Measurements from ENCODE around the gene MCTP1. TPM values are rescaled to one million over a fixed set of nuclear protein-coding genes. Genes with fewer than 3 reads are reported as not detected.

The MCTP1 gene
- total RNA-seq, 1 donor from 2014 or later, result 1.3 TPM

DNA sequence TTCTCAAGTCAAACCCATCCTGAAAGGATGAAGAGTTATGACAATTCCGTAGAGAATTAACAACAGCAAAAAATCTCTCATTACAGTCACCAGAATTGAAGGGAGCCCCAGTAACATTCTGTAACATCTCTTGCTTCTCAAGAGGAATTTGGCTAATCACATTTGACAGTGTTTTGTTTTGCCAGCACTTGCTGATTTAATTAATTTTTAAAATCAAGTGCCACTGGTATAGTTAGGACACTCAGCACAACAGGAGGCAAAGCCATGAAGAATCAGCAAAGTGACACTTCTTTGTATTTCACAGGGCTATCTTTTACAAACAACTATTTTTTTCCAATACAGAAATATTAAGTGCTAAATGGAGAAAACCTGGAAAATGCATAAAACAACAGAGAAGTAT lies 152.8 kb downstream of the MCTP1 start:
- DNase-seq (ENCODE audit: low spot score), result no peak
- ATAC-seq, result no peak

DNA sequence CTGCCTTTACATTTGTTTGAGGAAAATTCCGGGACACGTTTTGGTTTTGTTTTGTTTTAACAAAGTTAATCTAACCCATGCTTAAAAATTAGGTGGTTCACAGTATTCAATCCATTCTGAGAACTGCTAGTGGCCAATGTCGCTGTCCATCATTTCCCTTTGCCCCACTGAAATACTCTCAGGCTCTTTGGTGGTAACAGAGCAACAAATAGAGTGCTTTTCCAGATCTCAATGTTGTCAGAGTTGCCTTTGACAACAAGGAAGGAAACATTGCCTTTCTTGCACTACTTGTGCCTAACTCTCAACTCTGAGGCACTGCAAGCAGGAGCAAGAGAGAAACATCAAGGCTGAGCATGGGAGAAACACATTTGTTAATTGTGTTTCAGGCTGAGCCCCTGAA lies 154.0 kb downstream of the MCTP1 start:
- ATAC-seq (no peak), DNase-seq (ENCODE audit: low spot score) (no peak)

DNA sequence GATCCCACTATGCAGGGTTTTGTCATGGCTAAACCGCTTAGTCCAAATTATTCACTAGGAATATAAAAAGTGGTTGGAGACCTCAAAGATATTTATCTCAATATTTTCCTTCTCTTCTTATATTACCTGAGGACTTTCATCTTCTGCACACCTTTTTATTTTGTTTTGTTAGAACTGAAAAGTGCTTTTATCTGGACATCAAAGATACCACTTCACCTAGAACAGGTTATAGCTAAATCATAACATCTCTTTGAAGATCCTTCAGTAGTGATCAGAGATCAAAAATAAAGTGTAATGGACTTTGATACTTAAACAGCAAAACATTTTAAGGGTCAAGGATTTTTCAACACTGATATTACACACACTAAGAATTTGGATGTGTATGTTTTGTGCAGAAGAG lies 160.2 kb downstream of the MCTP1 start:
- ATAC-seq (no peak), DNase-seq (ENCODE audit: low spot score) (no peak)

DNA sequence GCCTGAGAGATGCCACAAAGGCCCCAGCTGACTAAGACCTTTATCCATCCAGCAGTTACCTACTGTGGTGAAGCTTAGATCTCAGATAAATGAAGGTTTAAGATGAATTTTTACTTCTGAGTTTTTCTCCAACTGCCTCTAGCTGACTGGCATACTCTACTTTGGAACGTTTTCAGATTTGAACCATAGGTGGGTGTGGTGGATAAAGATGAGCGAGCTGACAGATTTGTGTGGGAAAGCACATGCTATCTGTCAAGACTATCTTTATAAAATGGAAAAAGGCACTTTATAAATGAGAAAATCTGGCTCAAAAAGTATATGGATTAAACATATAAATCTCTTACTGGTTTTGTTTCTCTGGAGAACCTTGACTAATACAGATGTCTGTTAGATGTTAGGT lies 160.8 kb downstream of the MCTP1 start:
- no peak for DNase-seq (ENCODE audit: low spot score)
- no peak for ATAC-seq

DNA sequence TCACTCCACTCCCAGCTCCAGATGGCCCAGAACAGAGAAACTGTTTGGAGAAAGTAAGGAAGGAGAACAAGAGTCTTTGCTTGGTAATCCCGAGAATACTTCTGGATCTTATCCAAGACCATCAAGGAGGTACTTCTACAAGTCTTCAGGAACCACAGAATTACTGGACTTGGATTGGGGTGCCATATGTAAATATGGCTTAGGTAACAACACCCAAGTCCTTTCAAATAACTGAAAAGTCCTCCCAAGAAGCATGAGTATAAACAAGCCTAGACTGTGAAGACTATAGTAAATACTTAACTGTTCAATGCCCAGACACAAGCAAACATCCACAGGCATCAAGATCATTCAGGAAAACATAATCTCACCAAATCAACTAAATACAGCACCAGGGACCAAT lies 170.0 kb downstream of the MCTP1 start:
- DNase-seq (ENCODE audit: low spot score), result no peak
- ATAC-seq, result no peak

DNA sequence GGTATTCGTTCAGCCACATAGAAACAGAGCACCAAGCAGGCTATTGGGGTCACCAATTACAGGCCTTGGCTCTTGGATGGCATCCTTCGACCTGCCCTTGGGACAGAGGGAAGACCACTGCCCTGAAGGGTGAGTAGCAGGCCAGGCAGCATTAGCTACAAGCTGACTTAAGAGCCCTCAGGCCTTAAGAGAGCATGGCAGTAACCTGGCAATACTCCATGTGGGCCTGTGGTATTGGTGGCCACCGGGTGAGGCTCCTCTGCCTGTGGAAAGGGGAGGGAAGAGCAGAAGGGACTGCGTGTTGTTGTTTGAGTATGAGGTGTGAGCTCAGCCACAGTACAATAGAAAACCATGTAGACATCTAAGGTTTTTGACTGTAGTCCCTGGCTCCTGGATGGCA lies 170.6 kb downstream of the MCTP1 start:
- DNase-seq (ENCODE audit: low spot score) (no peak), ATAC-seq (no peak)

DNA sequence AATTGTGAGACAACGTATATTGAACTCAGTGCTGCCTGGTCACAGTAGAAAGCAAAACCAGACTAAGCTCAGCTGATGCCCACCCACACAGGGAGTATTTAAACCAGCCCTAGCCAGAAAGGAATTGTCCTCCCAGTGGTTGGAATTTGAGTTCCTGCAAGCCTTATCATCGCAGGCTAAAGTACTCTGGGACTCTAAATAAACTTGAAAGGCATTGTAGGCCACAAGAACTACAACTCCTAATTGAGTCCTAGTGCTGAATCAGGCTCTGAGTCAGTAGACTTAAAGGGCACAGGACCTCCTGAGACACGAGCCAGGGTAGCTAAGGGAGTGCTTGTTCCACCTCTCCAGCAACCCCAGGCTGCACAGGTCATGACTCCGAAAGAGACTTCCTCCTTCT lies 171.4 kb downstream of the MCTP1 start:
- DNase-seq (ENCODE audit: low spot score) (no peak), ATAC-seq (no peak)

DNA sequence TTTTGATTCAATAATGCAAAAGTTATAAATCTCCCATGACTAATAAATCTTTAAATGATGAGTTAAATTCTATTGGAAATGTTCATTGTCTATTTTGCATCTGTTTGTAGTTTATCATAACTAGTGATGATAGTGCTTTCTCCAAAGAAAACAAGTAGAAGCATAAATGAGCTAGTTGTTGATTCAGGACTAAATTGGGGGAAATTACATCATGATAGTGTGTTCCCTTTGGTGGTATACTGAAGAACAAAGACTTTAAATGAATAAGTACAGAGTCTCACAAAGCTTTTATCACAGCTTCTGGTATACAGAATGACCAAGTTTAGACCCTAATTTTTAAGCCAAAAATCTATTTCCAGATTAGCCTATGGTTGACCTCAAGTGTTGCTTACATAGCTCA lies 173.8 kb downstream of the MCTP1 start:
- no peak for ATAC-seq
- DNase-seq (ENCODE audit: low spot score), result no peak

DNA sequence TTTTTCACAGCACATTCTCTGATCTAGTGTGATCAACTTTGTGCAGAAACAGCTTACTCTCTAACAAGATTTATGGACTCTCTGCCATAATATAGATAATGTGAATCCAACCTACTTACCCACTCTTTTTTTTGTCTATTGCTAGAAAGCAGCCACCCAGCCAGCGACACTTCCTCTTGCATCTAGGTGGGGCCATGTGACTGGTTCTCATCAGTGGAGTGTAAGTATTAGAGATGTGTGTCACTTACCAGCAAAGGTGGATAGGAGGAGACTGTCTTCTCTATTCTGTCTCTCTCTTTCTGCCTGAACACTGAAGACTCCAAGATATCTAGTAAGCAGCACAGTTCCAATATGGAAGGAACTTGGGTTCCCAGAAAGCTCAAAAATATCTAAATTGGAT lies 174.8 kb downstream of the MCTP1 start:
- DNase-seq (ENCODE audit: low spot score) (no peak), ATAC-seq (no peak)

DNA sequence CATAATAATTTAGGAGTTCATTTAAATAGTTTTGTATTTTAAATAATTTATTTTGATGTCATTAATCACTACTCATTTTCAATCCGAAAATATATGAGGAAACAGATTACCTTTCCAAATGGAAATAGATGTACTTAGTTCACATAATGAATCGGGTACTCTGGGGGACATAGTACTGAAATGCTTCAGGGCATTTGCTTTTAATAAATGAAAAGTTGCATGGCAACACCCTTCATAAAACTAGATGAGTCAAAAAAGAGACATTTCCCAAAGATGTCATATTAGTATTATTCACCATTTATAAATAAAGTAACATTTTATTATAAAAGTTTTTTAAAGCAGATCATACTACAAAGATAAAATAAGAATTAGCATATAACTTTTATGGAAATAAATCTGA lies 177.8 kb downstream of the MCTP1 start:
- ATAC-seq (no peak), DNase-seq (ENCODE audit: low spot score) (no peak)

DNA sequence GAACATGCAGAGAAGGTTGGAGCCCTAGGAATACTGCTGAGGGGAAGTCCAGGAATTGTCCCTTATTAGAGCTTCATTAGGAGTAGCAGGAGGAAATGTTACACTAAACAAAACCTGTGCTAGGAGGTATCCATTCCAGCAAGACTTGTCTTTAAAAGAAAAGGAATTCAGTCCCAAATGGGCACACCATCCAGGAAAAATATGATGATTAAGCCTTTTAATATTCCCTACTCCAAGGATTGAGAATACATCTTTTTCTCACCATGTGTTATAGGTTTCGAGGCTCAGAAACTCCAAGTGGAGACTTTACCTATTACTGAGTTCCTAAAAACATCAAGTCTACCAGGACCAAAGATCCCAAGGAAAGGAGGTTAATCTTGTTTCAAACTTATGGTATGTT lies 179.3 kb downstream of the MCTP1 start:
- no peak for DNase-seq (ENCODE audit: low spot score)
- ATAC-seq, result no peak

DNA sequence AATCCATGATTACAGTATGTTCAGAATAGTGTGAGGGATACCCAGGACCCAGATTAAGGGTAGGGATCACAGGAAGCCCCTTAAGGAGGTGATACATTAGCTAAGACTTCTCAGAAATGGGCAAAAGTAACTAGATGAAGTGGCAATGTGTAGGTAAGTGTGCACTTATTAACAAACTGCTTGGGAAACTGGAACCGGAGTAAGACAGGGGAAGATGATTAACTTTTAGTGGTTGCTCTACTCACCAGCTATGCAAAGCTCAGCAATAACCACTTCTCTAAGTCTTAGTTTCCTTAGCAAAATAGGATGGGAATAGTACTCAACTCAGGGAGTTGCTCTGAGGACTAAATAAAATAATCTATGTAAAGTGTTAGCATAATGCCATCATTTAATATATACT lies 182.2 kb downstream of the MCTP1 start:
- ATAC-seq, result no peak
- DNase-seq (ENCODE audit: low spot score), result no peak

DNA sequence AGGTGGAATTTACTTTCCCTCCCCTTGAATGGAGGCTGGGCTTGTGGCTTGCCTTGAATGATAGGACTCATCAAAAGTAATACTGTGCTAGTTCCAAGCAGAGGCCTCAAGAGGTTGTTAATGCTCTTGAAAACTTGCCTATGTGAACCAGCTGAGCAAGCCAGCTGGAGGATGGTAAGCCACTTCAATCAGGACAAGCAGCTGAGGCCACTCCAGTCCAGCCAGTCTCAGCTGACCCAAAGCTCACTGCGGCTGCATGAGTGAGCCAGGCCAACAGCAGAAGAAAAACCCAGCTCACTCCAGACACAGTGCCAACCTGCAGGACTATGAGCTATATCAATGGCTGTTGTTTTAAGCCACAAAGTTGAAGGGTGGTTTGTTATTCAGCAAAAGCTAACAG lies 182.8 kb downstream of the MCTP1 start:
- no peak for DNase-seq (ENCODE audit: low spot score)
- no peak for ATAC-seq

DNA sequence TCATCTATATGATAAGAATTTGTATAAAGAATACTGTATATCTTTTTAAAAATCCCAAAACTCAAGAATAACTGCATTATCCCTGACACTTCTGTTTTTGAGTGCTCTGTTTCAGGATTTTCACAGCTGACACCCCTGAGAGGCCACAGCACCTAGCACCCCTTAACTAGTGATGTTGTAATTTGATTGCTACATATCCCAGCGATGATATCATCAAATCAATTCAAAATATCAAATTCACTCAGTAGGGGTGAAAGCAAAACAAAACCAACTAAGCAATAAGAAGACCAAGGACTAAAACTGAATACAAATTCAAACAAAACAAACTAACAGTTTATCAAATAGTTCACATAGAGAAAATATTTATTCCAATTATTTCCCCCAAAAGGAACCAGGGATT lies 184.3 kb downstream of the MCTP1 start:
- DNase-seq (ENCODE audit: low spot score) (no peak), ATAC-seq (no peak)

DNA sequence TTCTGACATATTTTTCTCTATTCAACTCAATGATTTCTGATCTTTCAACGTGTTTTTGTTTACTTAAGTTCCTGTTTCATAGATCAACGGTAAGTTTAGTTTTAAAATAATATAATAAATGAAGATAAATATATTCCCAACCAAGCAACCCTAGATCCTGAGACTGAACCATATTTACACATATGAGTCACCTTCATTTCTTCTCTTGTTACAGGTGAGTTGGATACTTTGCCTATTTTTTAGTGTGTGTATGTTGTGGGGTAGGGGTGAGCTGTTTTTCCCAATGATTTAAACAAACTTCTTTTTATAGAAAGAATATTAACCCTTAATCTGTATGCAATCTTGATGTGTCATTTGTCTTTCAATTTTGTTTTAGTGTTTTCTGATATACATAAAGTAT lies 186.9 kb downstream of the MCTP1 start:
- no peak for DNase-seq (ENCODE audit: low spot score)
- ATAC-seq, result no peak

DNA sequence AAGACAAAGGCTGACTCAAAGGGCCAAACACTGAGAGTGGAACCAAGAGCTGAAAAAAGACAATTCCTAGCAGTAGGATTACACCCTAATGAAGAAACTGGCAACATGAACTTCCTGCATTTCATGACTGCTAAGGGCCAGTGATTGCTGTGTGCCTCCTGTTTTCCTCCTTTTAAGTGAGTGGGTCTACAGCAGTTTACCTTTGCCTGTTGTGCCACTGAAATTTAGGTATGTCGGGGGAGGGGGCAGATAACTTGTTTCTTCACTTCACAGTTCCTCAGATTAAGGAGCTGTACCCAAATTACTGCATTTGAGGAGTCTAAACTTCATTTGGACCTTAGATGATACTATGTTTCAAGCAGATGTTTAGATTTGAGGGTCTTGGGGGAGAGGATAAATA lies 191.7 kb downstream of the MCTP1 start:
- ATAC-seq (no peak), DNase-seq (ENCODE audit: low spot score) (no peak)

DNA sequence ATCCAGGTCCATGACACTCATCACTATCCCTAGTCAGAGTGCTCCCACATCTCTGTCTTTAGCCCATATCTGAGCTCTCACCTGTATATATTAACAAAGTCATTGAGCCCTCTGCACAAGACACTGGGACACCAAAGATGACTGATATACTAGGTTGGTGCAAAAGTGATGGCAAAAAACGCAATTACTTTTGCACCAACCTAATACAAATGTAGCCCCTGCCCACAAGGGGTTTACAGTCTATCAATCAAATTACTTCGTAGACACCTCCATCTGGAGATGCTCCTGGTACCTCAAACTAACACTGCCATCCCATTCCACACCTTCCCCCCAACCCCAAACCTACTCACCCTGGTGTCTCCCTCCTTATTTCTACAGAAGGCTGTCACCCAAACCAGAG lies 194.1 kb downstream of the MCTP1 start:
- DNase-seq (ENCODE audit: low spot score) (no peak), ATAC-seq (no peak)

DNA sequence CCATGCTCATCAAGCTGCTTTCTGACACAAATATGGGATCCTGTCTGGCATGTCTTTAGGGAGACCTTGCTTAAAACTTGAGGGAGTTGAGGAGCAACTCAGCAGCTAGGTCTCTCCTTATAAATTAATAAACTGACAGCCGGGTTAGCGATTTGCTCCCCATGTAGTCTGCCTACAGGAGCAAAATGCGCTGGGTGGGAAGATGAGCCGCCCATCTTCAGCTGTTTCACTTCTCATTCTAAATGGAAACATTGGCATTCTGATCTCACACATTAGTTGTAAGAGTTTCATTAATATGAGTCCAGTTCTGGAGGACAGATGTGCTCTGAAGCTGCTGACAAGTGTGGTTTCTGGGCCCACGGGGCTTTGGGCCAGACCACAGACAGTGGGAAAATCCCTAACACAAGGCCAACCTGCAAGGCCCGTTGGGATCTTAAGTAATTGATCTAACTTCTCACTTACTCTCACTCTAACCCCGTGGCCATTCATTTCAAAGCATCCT lies 197.0 kb downstream of the MCTP1 start:
- DNase-seq (ENCODE audit: low spot score), result no peak
- ATAC-seq, result no peak

DNA sequence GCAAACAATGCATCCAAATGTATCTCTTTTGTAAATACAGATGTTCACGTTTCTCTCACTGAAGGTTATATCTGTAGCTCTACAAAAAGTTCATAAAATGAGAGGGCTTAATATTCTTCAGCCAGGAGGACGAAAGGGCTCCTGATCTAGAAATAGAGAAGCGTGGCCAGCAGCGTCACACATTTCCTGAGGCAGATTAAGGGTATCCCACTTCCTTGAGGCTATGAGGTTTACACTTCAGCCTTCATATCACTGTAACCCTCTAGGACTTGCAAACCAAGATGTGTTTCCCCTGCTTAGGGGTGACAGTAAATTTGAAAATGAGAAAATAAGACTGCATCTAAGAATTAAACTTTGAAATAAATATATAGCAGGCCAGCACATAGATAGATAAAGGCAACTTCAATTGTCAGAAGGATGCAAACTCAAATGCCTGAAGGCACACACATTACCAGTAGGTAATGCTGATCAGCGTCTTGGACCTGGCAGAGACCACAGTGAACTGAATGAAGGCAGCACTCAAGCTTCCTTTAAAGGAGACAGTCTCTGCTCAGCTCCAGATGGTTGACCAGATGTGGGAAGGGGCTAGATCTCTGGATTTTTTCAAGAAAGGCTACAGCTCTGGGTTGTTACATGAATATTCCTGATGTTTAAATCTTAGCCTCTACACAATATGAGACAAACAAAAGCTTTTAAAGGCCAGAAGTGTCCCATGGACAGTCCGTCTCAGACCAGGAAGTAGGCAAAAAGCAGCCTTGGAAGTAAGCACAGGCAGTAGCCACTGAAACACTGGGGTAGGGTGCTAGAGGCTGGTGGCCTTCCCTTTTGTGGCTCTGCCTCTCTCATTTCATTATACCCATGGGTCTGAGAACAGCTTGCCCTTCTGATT lies 197.7 kb downstream of the MCTP1 start:
- no peak for ATAC-seq
- DNase-seq (ENCODE audit: low spot score), result no peak

DNA sequence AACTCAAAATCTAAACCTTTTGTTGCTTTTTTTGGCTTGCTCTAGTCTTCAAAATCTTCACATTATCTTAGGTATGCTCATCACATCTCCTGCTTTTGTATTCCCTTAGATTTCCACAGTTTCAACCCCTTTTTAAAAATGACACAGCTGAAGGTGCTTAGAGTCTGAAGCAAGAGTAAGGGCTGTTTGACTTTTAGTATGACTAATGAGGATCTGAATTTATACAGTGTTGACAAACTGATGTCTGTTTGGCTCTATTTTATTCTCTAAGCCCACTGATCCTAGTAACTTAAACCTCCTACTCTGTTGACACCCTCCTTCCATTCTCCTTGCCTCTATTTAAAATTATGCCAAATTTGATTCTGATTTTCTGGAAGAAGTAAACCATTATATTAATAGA lies 200.1 kb downstream of the MCTP1 start:
- ATAC-seq (no peak), DNase-seq (ENCODE audit: low spot score) (no peak)

DNA sequence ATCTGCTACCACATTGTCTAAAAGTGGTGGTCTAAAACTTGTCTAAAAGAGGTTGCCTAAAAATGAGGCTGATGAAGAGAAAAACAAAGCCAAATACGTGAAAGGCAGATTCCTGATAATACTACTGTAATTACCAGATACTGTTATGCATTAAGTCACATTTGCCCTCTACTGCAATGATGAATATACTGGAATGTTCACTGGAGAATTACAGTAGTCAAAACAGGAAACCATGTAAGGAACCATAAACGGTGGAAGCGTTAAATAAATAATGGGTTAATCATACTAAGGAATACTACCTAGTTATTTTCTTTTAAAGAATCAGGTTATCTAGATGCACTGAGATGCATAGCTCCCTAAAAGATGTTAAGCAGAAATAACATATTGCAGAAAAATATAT lies 201.3 kb downstream of the MCTP1 start:
- DNase-seq (ENCODE audit: low spot score) (no peak), ATAC-seq (no peak)

DNA sequence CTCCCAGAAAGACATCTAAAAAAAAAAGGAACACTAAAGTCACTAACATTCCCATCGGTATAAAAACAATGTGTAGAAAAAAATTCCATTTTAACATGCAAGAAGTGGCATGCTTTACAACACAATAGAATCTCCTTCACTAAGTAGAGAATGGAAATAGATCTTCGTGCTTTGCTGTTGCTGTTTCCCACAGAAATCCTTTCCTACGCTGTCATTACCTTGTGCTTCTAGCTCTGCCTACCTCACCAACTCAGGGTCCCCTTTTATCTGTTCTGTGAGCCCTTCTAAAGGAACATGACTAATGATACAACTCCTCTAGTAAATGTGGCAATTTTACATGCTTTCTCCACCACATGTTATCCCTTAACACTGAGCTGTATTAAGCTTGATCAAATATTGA lies 202.9 kb downstream of the MCTP1 start:
- ATAC-seq (no peak), DNase-seq (ENCODE audit: low spot score) (no peak)

DNA sequence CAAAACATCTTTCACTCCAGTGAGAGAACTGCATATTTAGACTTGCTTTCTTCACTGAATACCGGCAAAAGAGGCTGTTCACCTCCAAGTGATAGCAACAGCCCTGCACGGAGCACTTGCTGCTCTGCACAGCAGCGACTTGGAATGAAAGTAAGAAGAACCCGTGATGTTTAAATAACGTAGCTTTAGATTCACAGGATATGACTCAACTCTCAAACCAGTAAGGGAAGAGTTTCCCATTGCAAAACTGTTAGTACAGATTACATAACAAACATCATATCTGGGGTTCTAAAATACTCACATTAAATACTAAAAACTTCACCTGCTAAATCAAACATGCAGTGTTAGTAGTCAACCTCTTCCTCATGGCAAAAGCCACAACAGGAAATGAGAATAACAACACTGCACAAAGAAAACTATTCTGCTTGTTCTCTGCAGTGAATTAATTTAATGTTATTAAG lies 203.4 kb downstream of the MCTP1 start:
- no peak for DNase-seq (ENCODE audit: low spot score)
- ATAC-seq, result peak; percentile 57
